CD4-positive, alpha-beta T cell (primary cell): ENCODE results near the gene USP2. TPM values are rescaled to one million over a fixed set of nuclear protein-coding genes. Genes with fewer than 3 reads are reported as not detected.
"Not testable (repeated sequence)": the region's sequence is repeated elsewhere in the genome, so short reads cannot be mapped to it uniquely, and the experiment has no call there.

Experiments used
- ATAC-seq: fragments of 200-7000 bp; cut with Tn5 transposase; one replicate; pipeline ENCODE4 v1.10.0; 2022; ENCODE audit warnings: mild to moderate bottlenecking; ENCODE audit not compliant: poor library complexity
- CTCF ChIA-PET: fragments of 350-600 bp; sonication (Branson Sonifier 250); formaldehyde crosslinking; loops from one replicate; lab custom pipeline; 2021; ENCODE audit warnings: antibody characterized with exemption, inconsistent platforms; lab: Charles Lee
- POLR2A ChIA-PET: fragments of 350-600 bp; sonication (Branson Sonifier 250); formaldehyde crosslinking; loops from one replicate; lab custom pipeline; 2021; ENCODE audit warnings: antibody characterized with exemption, inconsistent platforms; lab: Charles Lee
- DNase-seq, 14 experiments: peaks; one replicate each; pipeline ENCODE4 v3.0.0-alpha.2; 2013 to 2020; ENCODE audit warnings: mixed read lengths in 2 of 14
- H3K27ac ChIP-seq, 2 donors: one replicate each; pipeline versions ENCODE4 v1.5.1 to v1.7.0; 2013; ENCODE audit warnings: low read length in 2 of 2, low read depth in 1 of 2, mild to moderate bottlenecking in 1 of 2
- H3K27me3 ChIP-seq, 2 experiments: 1 replicate in 1 of 2; 2 replicates in 1 of 2; pipeline versions ENCODE4 v1.6.1 to v1.7.0; 2013; ENCODE audit warnings: low read length in 2 of 2, control low read depth in 1 of 2, mild to moderate bottlenecking in 1 of 2, moderate library complexity in 1 of 2; ENCODE audit not compliant: insufficient read depth in 2 of 2, control insufficient read depth in 1 of 2
- H3K36me3 ChIP-seq: one replicate; pipeline ENCODE4 v1.6.1; 2013; ENCODE audit warnings: low read length, control low read depth; ENCODE audit not compliant: insufficient read depth
- H3K4me1 ChIP-seq: one replicate; pipeline ENCODE4 v1.6.1; 2013; ENCODE audit warnings: low read length, control low read depth; ENCODE audit not compliant: insufficient read depth
- H3K4me3 ChIP-seq: one replicate; pipeline ENCODE4 v1.5.1; 2013; ENCODE audit warnings: mild to moderate bottlenecking, low read length, moderate library complexity
- H3K9me3 ChIP-seq, 2 experiments: 1 replicate in 1 of 2; 2 replicates in 1 of 2; pipeline versions ENCODE4 v1.6.1 to v1.7.0; 2013; ENCODE audit warnings: low read length in 2 of 2, mild to moderate bottlenecking in 2 of 2, control low read depth in 1 of 2, moderate library complexity in 1 of 2; ENCODE audit not compliant: control insufficient read depth in 1 of 2, insufficient read depth in 1 of 2
- H3K27ac Mint-ChIP-seq: one replicate; pipeline ENCODE4 v1.8.0; 2020; ENCODE audit warnings: mixed read lengths
- H3K27me3 Mint-ChIP-seq: one replicate; pipeline ENCODE4 v1.8.0; 2021; ENCODE audit warnings: mixed read lengths
- H3K36me3 Mint-ChIP-seq: one replicate; pipeline ENCODE4 v1.8.0; 2021; ENCODE audit warnings: low read depth, mixed read lengths
- H3K4me1 Mint-ChIP-seq: one replicate; pipeline ENCODE4 v1.8.0; 2021; ENCODE audit warnings: low read depth, mixed read lengths
- H3K4me3 Mint-ChIP-seq: one replicate; pipeline ENCODE4 v1.8.0; 2020; ENCODE audit warnings: mild to moderate bottlenecking, mixed read lengths
- H3K9me3 Mint-ChIP-seq: one replicate; pipeline ENCODE4 v1.8.0; 2020; ENCODE audit warnings: mixed read lengths
- CTCF ChIP-seq: fragments of 200-600 bp; IDR thresholded peaks from one replicate; pipeline ENCODE4 v1.8.0; 2022; ENCODE audit warnings: antibody characterized with exemption, mild to moderate bottlenecking
- intact Hi-C, 2 experiments: fragments of 100-400 bp; cut with DNase I in 1 of 2; cut with micrococcal nuclease in 1 of 2; formaldehyde crosslinking; loops; one replicate each; pipeline versions ENCODE4 v1.15.1 to v1.9.0; 2023 to 2025; cut with DNase I, micrococcal nuclease
- total RNA-seq, 174 experiments: library from RNA in 2 of 174; stranded (reverse) in 2 of 174; gene quantifications; one replicate each; pipeline ENCODE4 v1.2.3 and lab custom pipeline; 2021 to 2026

USP2 gene
- total RNA-seq, 2 experiments from 2014 or later, result 2.0 to 2.6 TPM

- peak in 2 of 14 experiments; percentile 40 to 48 for DNase-seq
These were observed 8.2 kb upstream of the USP2 start for GRCh38 chr11:119389611-119390254.

GRCh38 chr11:119388103-119388502 is 6.6 kb upstream of the USP2 start:
- H3K27me3 ChIP-seq, result peaks cover 0 to 5% of the 10 kb centered on the region in 2 experiments
- ATAC-seq (no peak), DNase-seq (no peak)
- peaks cover 27% of the 10 kb centered on the region for H3K27me3 Mint-ChIP-seq
- H3K27ac Mint-ChIP-seq, result no peak overlapping the region
- no peaks in the 10 kb centered on the region for H3K4me1 Mint-ChIP-seq
- no peaks in the 10 kb centered on the region for H3K4me1 ChIP-seq
- TF ChIP-seq CTCF, result no peak
- H3K9me3 ChIP-seq, result no peaks in the 10 kb centered on the region
- no peak overlapping the region for H3K27ac ChIP-seq
- H3K36me3 ChIP-seq, result no peaks in the 10 kb centered on the region
- intact Hi-C loops, result loop anchor here in 1 of 2 experiments (10.0 kb wide), 1 partner anchor 337 kb away; the partner anchor contains the start of gene NECTIN1
- no peaks in the 10 kb centered on the region for H3K36me3 Mint-ChIP-seq
- no peak overlapping the region for H3K4me3 ChIP-seq
- CTCF ChIA-PET, result no interaction called here
- POLR2A ChIA-PET, result no interaction called here
- H3K9me3 Mint-ChIP-seq, result no peaks in the 10 kb centered on the region
- H3K4me3 Mint-ChIP-seq, result no peak overlapping the region

More at GRCh38 chr11:119389611-119390254, 8.2 kb upstream of the USP2 start:
- no peaks in the 10 kb centered on the region for H3K4me1 ChIP-seq
- intact Hi-C loops, result loop anchor here in 1 of 2 experiments (10.0 kb wide), 1 partner anchor 335 kb away; the partner anchor contains the start of gene NECTIN1
- H3K36me3 ChIP-seq, result no peaks in the 10 kb centered on the region
- no peak overlapping the region for H3K27ac ChIP-seq
- H3K27ac Mint-ChIP-seq, result no peak overlapping the region
- H3K27me3 ChIP-seq, result peaks cover 0 to 5% of the 10 kb centered on the region in 2 experiments
- peak; percentile 41 for ATAC-seq
- no peaks in the 10 kb centered on the region for H3K9me3 ChIP-seq
- no peaks in the 10 kb centered on the region for H3K4me1 Mint-ChIP-seq
- H3K27me3 Mint-ChIP-seq, result peaks cover 37% of the 10 kb centered on the region
- H3K36me3 Mint-ChIP-seq, result no peaks in the 10 kb centered on the region
- peak; percentile 44 for TF ChIP-seq CTCF
- ChIA-PET CTCF (interaction anchor here (0.7 to 1.3 kb wide), 2 partner anchors 9 to 34 kb away, joined by 3 to 7 read pairs; no protein-coding TSS in a partner anchor), POLR2A (no interaction called here)
- H3K4me3 ChIP-seq, result no peak overlapping the region
- H3K4me3 Mint-ChIP-seq, result no peak overlapping the region
- H3K9me3 Mint-ChIP-seq, result no peaks in the 10 kb centered on the region

- Mint-ChIP-seq H3K27ac (no peak overlapping the region), H3K36me3 (no peaks in the 10 kb centered on the region), H3K27me3 (peaks cover 8% of the 10 kb centered on the region), H3K4me1 (no peaks in the 10 kb centered on the region), H3K4me3 (no peak overlapping the region), H3K9me3 (no peaks in the 10 kb centered on the region)
- no peak for TF ChIP-seq CTCF
- ChIA-PET CTCF (interaction anchor here (3.5 kb wide), 1 partner anchor 28 kb away, joined by 16 read pairs; no protein-coding TSS in a partner anchor), POLR2A (no interaction called here)
- Histone ChIP-seq H3K9me3 (no peaks in the 10 kb centered on the region), H3K27me3 (peaks cover 0 to 5% of the 10 kb centered on the region in 2 experiments), H3K36me3 (no peaks in the 10 kb centered on the region), H3K4me3 (no peak overlapping the region), H3K4me1 (peaks cover 21% of the 10 kb centered on the region), H3K27ac (no peak overlapping the region)
- ATAC-seq (no peak), DNase-seq (no peak)
- intact Hi-C loops, result loop anchor here in 1 of 2 experiments (10.0 kb wide), 1 partner anchor 340 kb away; the partner anchor contains the start of gene NECTIN1
These were observed 2.8 kb upstream of the USP2 start for GRCh38 chr11:119384332-119384731.

- POLR2A ChIA-PET, ATAC-seq, H3K4me1 Mint-ChIP-seq, H3K9me3 Mint-ChIP-seq, H3K27ac ChIP-seq, H3K4me3 ChIP-seq, DNase-seq, H3K27me3 Mint-ChIP-seq, H3K9me3 ChIP-seq, H3K36me3 Mint-ChIP-seq, H3K36me3 ChIP-seq, H3K27me3 ChIP-seq, H3K27ac Mint-ChIP-seq, H3K4me3 Mint-ChIP-seq: not testable (repeated sequence)
- CTCF ChIA-PET, result interaction anchor here (1.5 to 3.8 kb wide), 3 partner anchors 9 to 92 kb away, joined by 4 to 65 read pairs (median 8); no protein-coding TSS in a partner anchor
- intact Hi-C loops, result loop anchor here in 1 of 2 experiments (10.0 kb wide), 1 partner anchor 342 kb away; the partner anchor contains the start of gene NECTIN1
- peaks cover 24% of the 10 kb centered on the region for H3K4me1 ChIP-seq
These were observed 1.0 kb upstream of the USP2 start for GRCh38 chr11:119382513-119382912.
